Endothelial cell of umbilical vein (primary cell): ENCODE data around the gene SLC16A2. TPM values are rescaled to one million over a fixed set of nuclear protein-coding genes. Genes with fewer than 3 reads are reported as not detected.

Experiments
- BruUV-seq: library from RNA; stranded (reverse); fragments of 400-500 nt; replicated peaks from 2 replicates; lab custom pipeline; 2021; lab: Mats Ljungman, UMichigan
- CTCF ChIA-PET: fragments of 300-600, 350-600 bp; sonication (Branson Sonifier 250); formaldehyde crosslinking; loops from one replicate; lab custom pipeline; 2021; ENCODE audit warnings: antibody characterized with exemption, inconsistent platforms; lab: Charles Lee
- POLR2A ChIA-PET: fragments of 300-600, 350-600 bp; sonication (Branson Sonifier 250); formaldehyde crosslinking; loops from one replicate; lab custom pipeline; 2021; ENCODE audit warnings: antibody characterized with exemption, inconsistent platforms; lab: Charles Lee
- DNase-seq: peaks from one replicate; pipeline ENCODE4 v3.0.0-alpha.2; 2011; ENCODE audit warnings: low read depth, low spot score
- FAIRE-seq: peaks from 2 replicates; lab custom pipeline; 2011; peaks lifted over from hg19 to GRCh38; lab: Jason Lieb, UNC
- H2AFZ ChIP-seq: 2 replicates; pipeline ENCODE4 v1.6.0; 2012; ENCODE audit warnings: low read depth, low read length, control low read depth, inconsistent platforms
- H3K27ac ChIP-seq: 2 replicates; pipeline ENCODE4 v1.5.1; 2011; ENCODE audit warnings: low read depth, mild to moderate bottlenecking, control low read depth, low read length, moderate library complexity; ENCODE audit not compliant: insufficient read depth
- H3K27me3 ChIP-seq, 2 experiments: 2 replicates each; pipeline versions ENCODE4 v1.6.0 to v1.6.1; 2011; ENCODE audit warnings: low read length in 2 of 2, mixed read lengths in 1 of 2; ENCODE audit not compliant: control insufficient read depth in 2 of 2, insufficient read depth in 2 of 2
- H3K36me3 ChIP-seq, 2 experiments: 2 replicates in 1 of 2; 3 replicates in 1 of 2; pipeline ENCODE4 v1.5.1; 2011; ENCODE audit warnings: low read length in 2 of 2, mild to moderate bottlenecking in 1 of 2, moderate library complexity in 1 of 2; ENCODE audit not compliant: control insufficient read depth in 2 of 2, insufficient read depth in 2 of 2; ENCODE audit errors: extremely low read depth in 1 of 2
- H3K4me1 ChIP-seq: 3 replicates; pipeline ENCODE4 v1.5.1; 2011; ENCODE audit warnings: mild to moderate bottlenecking, low read length; ENCODE audit not compliant: control insufficient read depth, insufficient read depth; ENCODE audit errors: extremely low read depth
- H3K4me2 ChIP-seq: 2 replicates; pipeline ENCODE4 v1.6.1; 2011; ENCODE audit warnings: low read length, control low read depth, mixed read lengths; ENCODE audit not compliant: insufficient read depth
- H3K4me3 ChIP-seq, 3 experiments: fragments of 200-600 bp in 1 of 3; sonication (generic), shearing (Covaris generic) in 1 of 3; replicated peaks in 1 of 3; 2 replicates each; pipeline ENCODE4 v1.5.1; 2011 to 2016; ENCODE audit warnings: control low read depth in 3 of 3, low read length in 3 of 3, mild to moderate bottlenecking in 2 of 3, inconsistent platforms in 1 of 3, low read depth in 1 of 3, moderate library complexity in 1 of 3; ENCODE audit not compliant: insufficient read depth in 1 of 3
- H3K79me2 ChIP-seq: 2 replicates; pipeline ENCODE4 v1.6.0; 2012; ENCODE audit warnings: low read length, inconsistent platforms; ENCODE audit not compliant: control insufficient read depth, insufficient read depth
- H3K9ac ChIP-seq: replicated peaks from 2 replicates; pipeline ENCODE3; 2011; ENCODE audit warnings: low read length, control low read depth; ENCODE audit not compliant: insufficient read depth; ENCODE audit errors: extremely low read depth
- H3K9me1 ChIP-seq: replicated peaks from 3 replicates; pipeline ENCODE4 v1.6.0; 2011; ENCODE audit warnings: mild to moderate bottlenecking, low read length; ENCODE audit not compliant: control insufficient read depth, insufficient read depth; ENCODE audit errors: extremely low read depth
- H3K9me3 ChIP-seq: replicated peaks from 2 replicates; pipeline ENCODE4 v1.5.1; 2012; ENCODE audit warnings: low read length, inconsistent platforms; ENCODE audit not compliant: control insufficient read depth, insufficient read depth
- H4K20me1 ChIP-seq: replicated peaks from 2 replicates; pipeline ENCODE3; 2011; ENCODE audit warnings: mild to moderate bottlenecking, low read length; ENCODE audit not compliant: control insufficient read depth, insufficient read depth; ENCODE audit errors: extremely low read depth
- EZH2 ChIP-seq: IDR thresholded peaks from 2 replicates; pipeline ENCODE4 v1.6.1; 2012; ENCODE audit warnings: borderline replicate concordance, low read depth, mild to moderate bottlenecking, moderate library complexity, low read length, inconsistent platforms; ENCODE audit not compliant: severe bottlenecking
- FOS ChIP-seq: IDR thresholded peaks from 2 replicates; pipeline ENCODE4 v1.6.1; 2011; ENCODE audit warnings: mild to moderate bottlenecking, low read length, moderate library complexity, borderline replicate concordance; ENCODE audit not compliant: insufficient read depth
- GATA2 ChIP-seq: IDR thresholded peaks from 2 replicates; pipeline ENCODE4 v1.7.0; 2011; ENCODE audit warnings: low read depth, mild to moderate bottlenecking, moderate library complexity, mixed read lengths, low read length; ENCODE audit not compliant: insufficient read length, insufficient read depth
- JUN ChIP-seq: IDR thresholded peaks from 2 replicates; pipeline ENCODE4 v1.6.1; 2011; ENCODE audit warnings: borderline replicate concordance, low read depth; ENCODE audit not compliant: insufficient read length, insufficient read depth
- MYC ChIP-seq: IDR thresholded peaks from one replicate; pipeline ENCODE4 v1.6.1; 2011; ENCODE audit warnings: mild to moderate bottlenecking, low read depth, low read length
- POLR2A ChIP-seq: IDR thresholded peaks from 2 replicates; pipeline ENCODE4 v1.6.1; 2012; ENCODE audit warnings: low read depth, mild to moderate bottlenecking, control low read depth, low read length
- POLR2AphosphoS5 ChIP-seq: IDR thresholded peaks from 2 replicates; pipeline ENCODE4 v1.6.1; 2012; ENCODE audit warnings: low read depth, mild to moderate bottlenecking, control low read depth, low read length, moderate library complexity; ENCODE audit not compliant: insufficient read depth
- dilution Hi-C: fragments of 300-500 bp; cut with MboI; formaldehyde crosslinking; loops from one replicate; pipeline ENCODE4 v1.15.0; 2019; ENCODE audit warnings: low sequenced_read_pairs; ENCODE audit not compliant: extremely low pct_ligation_motif_present
- intact Hi-C: fragments of 100-400 bp; cut with micrococcal nuclease; formaldehyde crosslinking; loops from one replicate; pipeline ENCODE4 v1.10.0; 2022
- polyA plus RNA-seq, 4 experiments: library from polyadenylated mRNA; depleted of rRNA in 3 of 4; stranded (reverse) in 3 of 4; unstranded in 1 of 4; fragments of >200 nt; gene quantifications; 2 replicates each; pipeline versions ENCODE4 v1.2.1 to v1.2.3, GENCODE V29; 2011 to 2012; ENCODE audit warnings: missing spikeins in 1 of 4
- total RNA-seq: library from RNA; stranded (reverse); gene quantifications from 2 replicates; pipeline ENCODE4 v1.2.3, GENCODE V29; 2021
- TF ChIP-seq, protein P1 (sequence below): IDR thresholded peaks from 2 replicates; pipeline ENCODE4 v1.6.1; 2011; ENCODE audit not compliant: insufficient read depth, insufficient read length
- TF ChIP-seq, protein P2 (sequence below), 2 donors: IDR thresholded peaks; 1 replicate in 1 of 2; 2 replicates in 1 of 2; pipeline ENCODE4 v1.5.1; 2011; ENCODE audit warnings: low read length in 2 of 2, mild to moderate bottlenecking in 2 of 2, moderate library complexity in 2 of 2, control low read depth in 1 of 2, inconsistent platforms in 1 of 2, low read depth in 1 of 2; ENCODE audit not compliant: insufficient read depth in 1 of 2; ENCODE audit errors: extremely low read depth in 1 of 2

Gene SLC16A2
- total and polyA plus RNA-seq, 2 donors (not counting 3 experiments of a cell fraction or from before 2014, with no cell fraction given) = 3.1 to 3.6 TPM

DNA sequence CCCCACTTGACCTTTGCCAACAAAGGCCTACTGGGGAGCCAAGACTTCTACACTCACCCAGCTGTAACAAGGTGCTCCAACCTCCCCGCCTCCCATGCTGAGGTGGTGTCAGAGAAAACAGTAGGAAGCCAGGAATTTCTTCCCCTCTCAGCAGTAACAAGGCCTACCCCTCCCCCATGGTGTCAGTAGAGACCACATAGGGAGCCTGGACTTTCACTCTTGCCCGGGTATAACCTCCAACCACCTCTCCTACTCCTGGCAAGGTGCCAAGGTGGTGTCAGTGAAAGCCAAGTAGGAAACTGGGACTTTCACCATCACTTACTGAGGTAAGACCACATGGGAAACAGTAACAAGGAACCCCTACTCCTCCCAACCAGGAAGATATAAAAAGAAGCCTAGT, 93.1 kb downstream of the SLC16A2 start:
- no peak for DNase-seq
- Histone ChIP-seq H2AFZ (no peak overlapping the region), H3K4me3 (no peak overlapping the region), H3K4me1 (no peaks in the 10 kb centered on the region), H3K9ac (no peak overlapping the region), H3K4me2 (no peak overlapping the region), H3K9me3 (no peaks in the 10 kb centered on the region), H3K79me2 (no peaks in the 10 kb centered on the region), H3K27ac (no peak overlapping the region), H3K27me3 (no peaks in the 10 kb centered on the region), H3K36me3 (no peaks in the 10 kb centered on the region), H3K9me1 (no peaks in the 10 kb centered on the region), H4K20me1 (no peaks in the 10 kb centered on the region)
- CTCF ChIA-PET = no interaction called here
- BruUV-seq = no TSS peak
- dilution Hi-C loops = no loop called here
- TF ChIP-seq EZH2 (no peak), FOS (no peak), POLR2AphosphoS5 (no peak), GATA2 (no peak), POLR2A (no peak), MYC (no peak), JUN (no peak)
- TF ChIP-seq, protein P1, sequence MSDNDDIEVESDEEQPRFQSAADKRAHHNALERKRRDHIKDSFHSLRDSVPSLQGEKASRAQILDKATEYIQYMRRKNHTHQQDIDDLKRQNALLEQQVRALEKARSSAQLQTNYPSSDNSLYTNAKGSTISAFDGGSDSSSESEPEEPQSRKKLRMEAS = no peak
- TF ChIP-seq, protein P2, sequence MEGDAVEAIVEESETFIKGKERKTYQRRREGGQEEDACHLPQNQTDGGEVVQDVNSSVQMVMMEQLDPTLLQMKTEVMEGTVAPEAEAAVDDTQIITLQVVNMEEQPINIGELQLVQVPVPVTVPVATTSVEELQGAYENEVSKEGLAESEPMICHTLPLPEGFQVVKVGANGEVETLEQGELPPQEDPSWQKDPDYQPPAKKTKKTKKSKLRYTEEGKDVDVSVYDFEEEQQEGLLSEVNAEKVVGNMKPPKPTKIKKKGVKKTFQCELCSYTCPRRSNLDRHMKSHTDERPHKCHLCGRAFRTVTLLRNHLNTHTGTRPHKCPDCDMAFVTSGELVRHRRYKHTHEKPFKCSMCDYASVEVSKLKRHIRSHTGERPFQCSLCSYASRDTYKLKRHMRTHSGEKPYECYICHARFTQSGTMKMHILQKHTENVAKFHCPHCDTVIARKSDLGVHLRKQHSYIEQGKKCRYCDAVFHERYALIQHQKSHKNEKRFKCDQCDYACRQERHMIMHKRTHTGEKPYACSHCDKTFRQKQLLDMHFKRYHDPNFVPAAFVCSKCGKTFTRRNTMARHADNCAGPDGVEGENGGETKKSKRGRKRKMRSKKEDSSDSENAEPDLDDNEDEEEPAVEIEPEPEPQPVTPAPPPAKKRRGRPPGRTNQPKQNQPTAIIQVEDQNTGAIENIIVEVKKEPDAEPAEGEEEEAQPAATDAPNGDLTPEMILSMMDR (IDR thresholded peaks at IDR 0.05; ENCODE audit: extremely low read depth in 1 of 2, insufficient read depth in 1 of 2, low read depth in 1 of 2, low read length in 2 of 2) = no peak
- no peak for FAIRE-seq
- intact Hi-C loops = no loop called here
- POLR2A ChIA-PET = no interaction called here
